HG03039 (cell line): ENCODE data around the gene NPEPL1.
"Not testable (repeated sequence)": the region's sequence is repeated elsewhere in the genome, so short reads cannot be mapped to it uniquely, and the experiment has no call there.

Source experiments
- ATAC-seq: cut with Tn5 transposase; IDR thresholded peaks from one replicate; pipeline ENCODE4 v1.9.1; 2021; ENCODE audit warnings: mild to moderate bottlenecking, moderate library complexity; ENCODE audit not compliant: unreplicated experiment

Gene NPEPL1, protein sequence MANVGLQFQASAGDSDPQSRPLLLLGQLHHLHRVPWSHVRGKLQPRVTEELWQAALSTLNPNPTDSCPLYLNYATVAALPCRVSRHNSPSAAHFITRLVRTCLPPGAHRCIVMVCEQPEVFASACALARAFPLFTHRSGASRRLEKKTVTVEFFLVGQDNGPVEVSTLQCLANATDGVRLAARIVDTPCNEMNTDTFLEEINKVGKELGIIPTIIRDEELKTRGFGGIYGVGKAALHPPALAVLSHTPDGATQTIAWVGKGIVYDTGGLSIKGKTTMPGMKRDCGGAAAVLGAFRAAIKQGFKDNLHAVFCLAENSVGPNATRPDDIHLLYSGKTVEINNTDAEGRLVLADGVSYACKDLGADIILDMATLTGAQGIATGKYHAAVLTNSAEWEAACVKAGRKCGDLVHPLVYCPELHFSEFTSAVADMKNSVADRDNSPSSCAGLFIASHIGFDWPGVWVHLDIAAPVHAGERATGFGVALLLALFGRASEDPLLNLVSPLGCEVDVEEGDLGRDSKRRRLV

DNA sequence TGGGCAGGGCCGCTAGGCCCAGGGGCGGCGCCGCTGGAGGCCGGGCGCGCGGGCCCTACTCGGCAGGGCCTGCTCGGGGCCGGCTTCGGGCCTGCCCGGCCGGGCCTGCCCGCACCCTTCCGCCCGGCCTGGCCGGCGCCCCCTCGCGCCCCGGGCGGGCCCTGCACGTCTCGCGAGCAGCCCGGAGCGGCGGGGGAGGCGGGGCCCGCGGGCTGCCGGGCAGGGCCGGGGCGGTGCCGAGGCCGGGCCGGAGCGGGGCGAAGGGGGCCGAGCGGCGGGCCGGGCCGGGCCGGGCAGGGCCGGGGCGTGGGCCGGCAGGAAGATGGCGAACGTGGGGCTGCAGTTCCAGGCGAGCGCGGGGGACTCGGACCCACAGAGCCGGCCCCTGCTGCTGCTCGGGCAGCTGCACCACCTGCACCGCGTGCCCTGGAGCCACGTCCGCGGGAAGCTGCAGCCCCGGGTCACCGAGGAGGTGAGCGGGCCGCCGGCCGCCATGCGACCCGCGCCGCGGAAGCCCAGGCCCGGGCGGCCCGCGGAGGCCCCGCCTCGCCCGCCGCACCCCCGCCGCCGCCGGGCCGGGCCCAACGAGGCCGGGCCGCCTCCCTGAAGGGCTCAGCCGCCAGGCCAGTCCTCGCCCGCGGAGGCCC is at the start of gene NPEPL1:
NPEPL1 (plus strand) TSS at position 222 of the 647 bp plus-strand sequence; CDS start at position 323, 101 bp downstream.
- peak; percentile 72 for ATAC-seq

DNA sequence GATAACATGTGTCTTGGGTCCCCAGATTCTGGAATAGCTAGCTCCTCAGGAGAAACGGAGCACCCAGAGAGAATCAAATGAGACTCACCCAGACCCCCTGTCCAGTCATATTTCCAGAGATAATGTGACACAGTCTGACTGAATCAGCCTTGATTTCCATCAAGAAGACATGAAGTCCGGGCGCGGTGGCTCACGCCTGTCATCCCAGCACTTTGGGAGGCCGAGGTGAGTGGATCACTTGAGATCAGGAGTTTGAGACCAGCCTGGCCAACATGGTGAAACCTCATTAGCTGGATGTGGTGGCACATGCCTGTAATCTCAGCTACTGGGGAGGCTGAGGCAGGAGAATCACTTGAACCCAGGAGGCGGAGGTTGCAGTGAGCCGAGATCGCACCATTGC is 49.7 kb upstream of the NPEPL1 start:
- not testable (repeated sequence) for ATAC-seq

DNA sequence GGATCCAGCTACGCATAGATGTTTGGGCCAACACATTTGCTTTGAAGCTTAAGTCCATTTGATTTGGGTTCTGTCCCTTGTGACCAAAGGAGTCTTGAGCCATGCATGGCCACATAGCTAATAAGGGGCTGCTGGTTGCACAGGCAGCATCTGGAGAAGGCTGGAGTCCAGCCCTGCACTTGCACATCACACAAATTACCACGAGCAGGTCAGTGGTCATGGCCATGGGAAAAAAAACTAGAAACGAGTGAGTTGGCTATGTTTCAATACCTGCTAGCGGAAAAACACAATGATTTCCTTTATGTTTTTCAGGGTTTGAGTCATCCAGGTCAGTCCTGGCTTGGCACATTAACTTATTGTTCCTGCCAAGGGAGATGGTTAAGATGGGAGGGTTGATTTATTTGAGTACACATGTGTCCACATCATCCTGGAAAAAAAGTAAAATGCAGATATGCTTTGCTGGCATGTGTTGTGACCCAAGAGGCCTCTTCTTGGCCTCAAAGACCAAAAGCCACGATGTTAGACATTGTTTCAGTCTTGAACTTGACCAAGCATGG is 47.1 kb upstream of the NPEPL1 start:
- ATAC-seq, result no peak

DNA sequence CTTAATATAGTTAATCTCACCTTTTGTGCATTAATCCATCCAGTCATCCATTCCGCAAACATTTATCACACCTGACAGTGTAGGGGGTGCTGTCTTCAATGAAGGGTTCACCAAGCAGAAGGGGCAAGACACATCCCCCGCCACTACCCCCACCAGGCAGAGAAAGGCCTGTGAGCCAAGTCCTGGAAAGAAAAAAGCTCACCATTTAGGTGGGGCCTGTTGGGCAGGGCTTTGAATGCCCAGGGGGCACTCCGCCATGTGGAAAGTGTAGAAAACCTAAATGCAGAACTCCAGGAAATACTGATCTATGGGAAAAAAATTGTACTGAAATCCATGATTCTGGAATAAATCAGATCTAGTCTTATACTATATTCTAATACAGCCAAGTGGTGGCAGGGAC is 46.3 kb upstream of the NPEPL1 start:
- ATAC-seq, result no peak

DNA sequence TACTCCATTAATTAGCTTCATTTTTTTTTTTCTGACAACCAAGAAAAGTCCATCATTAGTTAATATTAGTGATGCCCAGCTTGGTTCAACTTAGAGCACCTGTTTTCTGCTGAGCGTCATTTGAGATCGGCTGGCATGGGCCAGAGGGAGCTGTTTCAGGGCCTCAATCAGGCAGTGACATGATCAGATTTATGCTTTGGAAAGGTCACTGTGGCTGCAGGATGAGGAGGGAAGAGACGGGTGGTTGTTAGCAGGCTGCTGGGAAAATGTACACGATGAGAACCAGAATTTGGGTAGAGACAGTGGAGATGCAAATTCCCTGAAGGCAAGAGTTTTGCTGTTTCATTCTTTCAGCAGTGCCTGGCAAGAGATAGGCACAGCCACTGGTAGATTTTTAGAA is 45.9 kb upstream of the NPEPL1 start:
- ATAC-seq, result no peak

DNA sequence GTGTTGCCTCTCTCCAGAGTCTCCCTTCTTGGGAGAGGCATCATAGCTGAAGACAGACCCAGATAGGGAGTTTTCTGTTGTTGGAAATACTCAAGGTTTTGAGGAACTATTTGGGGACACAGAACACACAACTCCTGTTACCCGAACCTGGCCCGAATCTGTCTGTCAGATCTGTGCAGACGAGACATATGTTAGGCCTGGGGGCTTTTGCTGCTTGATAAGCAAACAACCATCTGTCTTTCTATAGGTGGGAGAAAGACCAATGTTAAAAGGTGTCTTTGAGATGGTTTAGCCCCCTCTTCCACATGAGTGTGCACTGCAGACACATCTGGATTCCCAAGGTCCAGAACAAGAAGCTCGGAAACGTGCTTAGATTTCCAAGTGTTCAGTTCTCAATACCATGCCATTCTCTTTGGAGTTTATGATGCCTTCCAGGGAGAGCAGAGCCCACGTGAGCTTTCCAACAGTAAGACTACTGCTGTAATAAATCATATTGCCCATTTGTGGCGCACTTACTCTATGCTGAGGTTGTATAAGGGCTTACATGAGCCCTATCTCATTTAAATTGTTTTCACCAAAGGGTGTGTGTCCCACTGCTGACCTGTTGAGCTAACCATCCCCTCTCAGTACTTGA is 45.3 kb upstream of the NPEPL1 start:
- ATAC-seq, result no peak

DNA sequence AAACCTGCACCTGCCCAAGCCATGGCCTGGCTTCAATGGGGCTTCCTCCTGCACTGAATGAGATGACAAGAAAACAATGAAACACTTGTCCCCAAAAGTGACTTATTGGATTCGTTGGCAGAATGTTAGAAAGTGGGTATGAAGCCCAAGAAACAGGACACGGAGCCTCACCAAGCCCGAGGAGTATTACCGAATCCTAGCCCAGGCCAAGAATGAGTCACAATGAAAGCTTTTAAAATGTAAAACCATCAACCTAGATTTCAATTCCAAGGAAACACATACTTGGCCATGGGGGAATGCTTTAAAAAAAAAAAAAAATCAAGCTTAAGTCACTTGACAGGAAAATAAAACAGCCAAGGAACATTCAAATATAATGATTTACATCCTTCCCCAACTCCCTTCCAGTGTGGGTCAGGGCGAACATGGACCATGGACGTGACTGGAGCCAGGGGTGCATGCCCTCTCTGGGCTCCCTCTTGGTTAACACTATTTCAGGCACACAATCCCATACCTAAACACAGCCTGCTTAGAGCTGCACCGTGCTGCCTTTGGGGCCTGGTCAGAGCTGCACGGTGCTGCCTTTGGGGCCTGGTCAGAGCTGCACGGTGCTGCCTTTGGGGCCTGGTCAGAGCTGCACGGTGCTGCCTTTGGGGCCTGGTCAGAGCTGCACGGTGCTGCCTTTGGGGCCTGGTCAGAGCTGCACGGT is 44.7 kb upstream of the NPEPL1 start:
- no peak for ATAC-seq

DNA sequence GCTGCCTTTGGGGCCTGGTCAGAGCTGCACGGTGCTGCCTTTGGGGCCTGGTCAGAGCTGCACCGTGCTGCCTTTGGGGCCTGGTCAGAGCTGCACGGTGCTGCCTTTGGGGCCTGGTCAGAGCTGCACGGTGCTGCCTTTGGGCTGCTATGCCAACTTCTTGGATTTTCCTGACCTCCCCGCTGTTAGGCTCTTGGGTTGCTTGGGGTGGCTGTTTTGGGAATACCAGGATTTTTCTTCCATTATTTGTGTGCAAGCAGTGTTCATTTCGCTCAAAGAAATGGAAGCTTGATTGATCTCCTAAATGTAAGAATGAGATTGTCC is 44.1 kb upstream of the NPEPL1 start:
- ATAC-seq, result not testable (repeated sequence)

DNA sequence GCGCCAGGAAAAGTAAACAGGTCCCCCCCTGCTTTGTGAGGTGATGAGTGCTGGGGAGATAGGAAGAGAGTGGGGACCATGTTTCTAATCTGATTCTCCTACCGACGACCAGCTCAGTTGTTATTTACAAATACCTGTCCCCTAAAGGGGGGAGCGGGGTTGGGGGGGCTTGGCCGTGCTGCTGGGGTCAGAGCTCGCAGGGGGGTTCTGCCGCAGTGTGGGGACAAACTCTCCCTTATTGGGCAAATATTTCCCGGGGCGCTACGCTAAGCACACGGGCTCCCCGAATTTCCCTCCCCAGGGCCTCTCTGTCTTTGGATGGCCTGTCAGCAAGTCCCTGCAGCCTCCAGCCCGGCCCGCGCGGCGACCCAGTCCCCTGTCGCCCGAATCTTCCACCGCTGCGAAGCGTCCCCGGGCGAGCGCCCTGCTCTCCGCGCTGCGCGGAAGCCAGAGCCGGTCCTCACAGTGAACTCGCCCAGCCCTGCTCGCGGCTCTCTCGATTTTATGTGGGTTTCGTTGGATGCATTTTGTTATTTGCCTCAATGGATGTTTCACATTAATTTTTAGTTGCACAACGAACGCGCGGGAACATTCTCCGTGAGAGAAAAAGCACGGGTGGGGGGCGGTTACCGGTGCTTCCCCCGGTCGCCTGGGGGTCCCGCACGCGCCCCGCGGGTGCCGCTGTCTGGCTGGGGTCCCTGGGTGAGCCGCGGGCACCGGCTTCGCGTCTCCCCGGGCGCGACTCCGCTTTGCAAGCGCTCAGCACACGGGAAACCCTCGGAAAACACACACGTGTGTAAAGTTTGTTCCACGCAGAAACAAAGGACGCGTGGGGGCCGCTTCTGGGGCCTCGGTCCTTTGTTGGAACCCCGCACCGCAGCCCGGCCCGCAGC is 43.1 kb upstream of the NPEPL1 start:
- no peak for ATAC-seq

DNA sequence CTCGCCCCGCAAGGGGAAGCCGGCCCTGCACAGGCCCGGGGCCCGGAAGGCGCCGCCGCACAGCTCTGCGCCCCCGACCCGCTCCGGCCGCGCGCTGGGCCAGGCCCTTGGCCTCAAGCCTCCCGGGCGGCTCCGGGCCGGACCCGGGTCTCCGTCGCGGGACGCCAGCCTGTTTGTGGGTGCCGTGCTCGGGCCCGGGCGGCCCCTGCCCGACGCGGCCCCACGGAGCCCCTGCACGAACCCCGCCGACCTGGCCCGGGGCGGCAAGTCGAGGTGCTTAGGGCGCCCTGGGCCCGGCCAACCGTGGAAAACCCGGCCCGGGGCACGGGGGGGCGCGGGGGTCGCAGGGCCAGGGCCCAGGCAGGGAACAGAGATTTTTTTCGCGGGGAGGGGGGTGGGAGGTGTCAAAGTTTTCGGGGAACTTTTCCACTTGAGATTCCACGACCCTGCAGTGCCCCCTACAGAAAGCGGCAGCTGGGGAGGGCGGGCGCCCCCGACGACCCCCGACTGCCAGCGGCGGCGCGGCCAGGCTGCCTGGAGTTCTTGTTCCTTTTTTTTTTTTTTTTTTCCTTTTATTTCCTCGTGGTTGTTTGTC is 42.3 kb upstream of the NPEPL1 start:
- ATAC-seq, result no peak

DNA sequence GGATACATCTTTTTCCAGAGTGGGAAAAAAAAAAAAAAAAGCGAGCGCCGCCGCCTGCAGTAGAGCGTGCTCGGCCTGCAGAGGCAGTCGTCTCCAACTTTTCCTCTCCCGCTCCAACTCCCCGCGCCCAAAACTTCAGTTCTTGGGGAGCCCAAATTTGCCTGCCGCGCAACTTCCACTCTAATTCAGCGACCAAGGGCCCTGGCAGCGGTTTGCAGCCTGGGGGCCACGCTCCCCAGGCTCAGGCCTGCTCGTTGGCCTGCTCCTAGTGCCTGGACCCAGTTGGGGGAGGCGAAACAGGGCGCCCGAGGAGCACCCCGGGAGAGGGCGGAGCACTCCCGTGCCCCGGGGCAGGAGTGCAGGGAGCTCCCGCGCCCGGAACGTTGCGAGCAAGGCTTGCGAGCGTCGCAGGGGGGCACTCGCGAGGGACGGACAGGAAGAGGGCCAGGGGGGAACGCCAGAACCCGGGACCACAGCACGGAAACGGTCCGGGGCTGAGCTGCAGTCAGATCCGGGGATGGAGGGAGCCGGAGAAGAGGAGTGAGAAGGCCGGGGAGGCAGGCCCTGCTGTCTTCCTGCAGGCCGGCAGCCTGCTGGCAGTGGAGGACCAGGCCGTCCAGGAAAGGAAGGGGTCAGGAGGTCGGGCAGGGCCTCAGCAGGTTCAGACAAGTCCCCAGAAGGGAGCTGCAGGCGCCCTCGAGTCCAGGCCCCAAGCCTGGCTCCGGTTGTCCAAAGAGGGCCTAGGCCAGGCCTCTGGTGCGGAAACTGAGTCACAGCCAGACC is 41.6 kb upstream of the NPEPL1 start, which contains the start of gene STX16:
STX16 (plus strand) TSS at position 508 of the 783 bp plus-strand sequence. CDS start 724 bp downstream, outside the sequence.
- peak; percentile 67 for ATAC-seq

DNA sequence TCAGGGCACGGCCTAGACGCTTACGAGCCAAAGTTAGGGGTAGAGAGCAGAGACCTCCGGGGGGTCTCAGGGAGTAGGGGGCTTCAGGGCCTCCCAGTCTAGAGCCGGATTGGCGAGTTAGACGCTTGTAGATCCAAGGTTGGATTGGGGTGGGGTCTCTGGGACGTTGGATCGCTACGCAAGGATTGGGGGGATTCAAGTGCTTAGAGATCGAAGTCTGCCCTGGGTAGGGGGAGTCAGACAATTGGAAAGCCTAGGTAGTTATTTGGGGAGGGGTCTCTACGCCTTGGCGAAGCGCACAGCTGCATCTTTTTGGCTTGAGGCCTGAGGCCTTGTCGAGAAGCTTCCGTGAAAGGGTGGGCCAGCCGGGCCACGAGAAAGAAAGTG is 41.0 kb upstream of the NPEPL1 start:
- ATAC-seq, result no peak

DNA sequence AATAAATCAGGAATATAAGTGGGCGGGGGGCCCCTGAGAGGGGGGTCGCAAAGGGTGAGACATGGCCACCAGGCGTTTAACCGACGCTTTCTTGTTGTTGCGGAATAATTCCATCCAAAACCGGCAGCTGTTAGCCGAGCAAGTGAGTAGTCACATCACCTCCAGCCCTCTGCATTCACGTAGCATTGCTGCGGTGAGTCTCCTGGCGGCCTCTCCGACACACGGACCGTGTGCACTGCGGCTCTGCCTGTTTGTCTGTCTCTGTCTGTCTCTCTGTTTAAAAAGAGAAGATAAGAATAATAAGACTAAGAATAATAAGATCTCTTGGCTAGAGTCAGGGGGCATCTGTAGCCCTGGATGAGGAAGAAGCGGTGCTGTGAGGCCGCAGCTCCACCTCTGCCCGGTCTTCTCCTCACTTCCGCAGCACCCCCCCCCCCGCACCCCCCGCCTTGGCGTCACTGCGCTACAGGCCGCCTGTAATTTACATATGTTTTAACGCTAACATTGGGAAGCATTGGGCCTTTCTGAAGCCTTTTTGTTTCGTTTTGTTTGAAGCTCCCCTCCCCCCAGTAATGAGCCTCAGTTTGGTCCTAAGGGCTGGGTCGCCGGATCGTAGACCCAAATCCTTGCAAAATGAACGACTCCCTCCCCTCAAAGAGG is 40.5 kb upstream of the NPEPL1 start:
- ATAC-seq, result no peak

DNA sequence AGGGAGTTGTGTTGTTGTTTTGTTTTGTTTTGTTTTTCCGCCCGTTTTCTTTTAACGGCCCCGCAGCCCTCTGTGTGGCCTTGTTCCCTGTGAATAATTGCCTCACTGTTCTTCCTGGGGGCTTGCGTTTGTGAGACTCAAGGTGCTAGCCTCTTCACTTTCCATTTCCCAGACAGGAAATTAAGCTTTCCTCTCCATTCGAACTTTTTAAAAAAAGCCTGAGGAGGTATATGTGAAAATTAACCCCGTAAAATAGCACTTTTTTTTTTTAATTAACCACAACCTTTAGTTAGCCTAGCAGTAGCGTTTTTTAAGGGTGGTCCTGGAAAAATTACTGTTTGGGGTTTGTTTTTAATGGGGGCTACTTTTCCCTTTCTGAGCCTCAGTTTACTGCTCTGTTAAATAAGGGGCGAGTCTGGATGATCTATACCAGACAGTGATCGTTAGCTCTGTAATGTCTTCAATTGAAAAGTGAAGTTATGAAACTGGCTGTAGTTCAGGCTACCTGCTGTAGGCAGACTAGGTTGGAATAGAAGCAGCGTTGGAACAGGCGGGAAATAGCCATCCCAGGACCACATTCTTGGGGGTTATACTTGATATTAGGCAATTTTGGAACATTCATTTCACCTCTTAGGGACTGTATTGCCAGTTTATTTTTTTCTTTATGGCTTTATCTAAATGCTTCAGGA is 39.9 kb upstream of the NPEPL1 start:
- ATAC-seq, result no peak

DNA sequence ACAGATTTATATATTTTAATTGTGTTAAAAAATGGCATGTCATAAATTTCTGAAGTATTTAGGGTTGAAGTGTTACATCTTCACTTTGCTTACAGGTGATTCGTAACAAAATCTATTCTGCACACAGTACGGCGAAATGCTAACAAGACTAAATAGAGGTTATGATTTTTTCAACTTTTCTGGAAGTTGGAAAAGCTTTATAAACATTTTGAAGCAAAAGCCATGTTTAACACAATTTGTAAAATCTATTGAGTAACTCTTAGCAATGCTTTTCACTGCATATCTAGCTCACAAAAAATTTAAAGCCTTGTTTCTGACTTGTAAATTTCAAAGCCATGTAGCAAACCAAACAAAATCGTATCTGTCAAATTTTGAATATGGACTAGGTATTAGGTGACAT is 38.3 kb upstream of the NPEPL1 start:
- ATAC-seq, result no peak

DNA sequence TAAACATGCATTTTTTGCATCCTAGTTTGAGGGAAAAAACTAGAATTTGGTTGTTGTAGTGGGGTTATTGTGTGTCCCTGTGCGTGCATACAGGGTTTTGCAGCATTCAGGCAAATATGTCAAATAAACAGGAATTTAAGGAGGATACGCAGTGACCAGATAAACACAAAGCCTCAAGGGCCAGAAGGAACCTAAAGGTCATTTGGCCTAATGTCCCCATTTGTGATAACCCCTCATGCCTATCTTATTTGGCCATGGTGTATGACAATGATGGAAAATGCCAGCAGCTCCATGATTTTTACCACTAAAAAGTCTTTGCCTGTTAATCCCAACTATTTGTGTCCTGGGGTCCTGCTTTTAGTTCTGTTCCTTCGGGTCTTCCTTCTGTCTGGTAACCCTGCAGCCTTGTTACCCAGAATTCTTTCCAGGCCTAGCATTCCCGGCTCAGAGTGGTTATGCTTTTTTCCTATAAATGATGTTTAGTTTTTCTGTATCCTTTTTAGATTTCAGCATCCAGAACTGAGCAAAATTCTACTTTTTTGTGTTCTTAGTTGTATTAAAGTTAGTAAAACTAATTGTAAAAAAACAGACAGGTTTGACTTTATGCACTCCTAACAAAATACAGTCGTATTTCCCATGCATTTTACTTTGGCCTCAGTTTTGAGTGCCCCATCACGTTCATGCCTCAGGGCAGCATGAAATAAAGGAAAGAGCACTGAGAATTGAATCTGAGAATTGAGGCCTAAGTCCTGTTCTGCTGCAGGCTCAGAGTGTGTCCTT is 37.1 kb upstream of the NPEPL1 start:
- ATAC-seq, result no peak

DNA sequence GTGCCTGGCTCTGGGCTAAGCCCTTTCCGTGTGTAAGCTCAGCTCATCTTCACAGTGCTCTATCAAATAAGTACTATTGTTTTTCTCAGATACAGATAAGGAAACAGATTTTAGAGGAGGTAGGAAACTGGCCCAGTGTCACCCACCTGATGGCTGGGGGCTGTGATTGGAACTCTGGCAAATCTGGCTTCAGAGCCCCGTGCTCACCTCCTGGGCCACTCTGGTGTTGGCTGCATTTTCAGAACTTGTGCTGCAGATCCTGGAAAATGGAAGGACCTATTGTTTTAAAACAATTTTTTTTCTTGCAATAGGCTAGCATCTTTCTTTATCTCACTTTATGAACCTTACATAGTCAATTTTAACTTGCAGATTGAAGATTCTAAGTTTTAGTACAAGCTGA is 35.8 kb upstream of the NPEPL1 start:
- no peak for ATAC-seq
